Measurements from ENCODE around the gene EGLN3. TPM values are rescaled to one million over a fixed set of nuclear protein-coding genes. Genes with fewer than 3 reads are reported as not detected.

The EGLN3 gene
- total and polyA plus RNA-seq, 10 of the 15 experiments (the other 5 are each of a cell fraction or from before 2014, with no cell fraction given): 0.42 to 8.1 (median 2.0) TPM

DNA sequence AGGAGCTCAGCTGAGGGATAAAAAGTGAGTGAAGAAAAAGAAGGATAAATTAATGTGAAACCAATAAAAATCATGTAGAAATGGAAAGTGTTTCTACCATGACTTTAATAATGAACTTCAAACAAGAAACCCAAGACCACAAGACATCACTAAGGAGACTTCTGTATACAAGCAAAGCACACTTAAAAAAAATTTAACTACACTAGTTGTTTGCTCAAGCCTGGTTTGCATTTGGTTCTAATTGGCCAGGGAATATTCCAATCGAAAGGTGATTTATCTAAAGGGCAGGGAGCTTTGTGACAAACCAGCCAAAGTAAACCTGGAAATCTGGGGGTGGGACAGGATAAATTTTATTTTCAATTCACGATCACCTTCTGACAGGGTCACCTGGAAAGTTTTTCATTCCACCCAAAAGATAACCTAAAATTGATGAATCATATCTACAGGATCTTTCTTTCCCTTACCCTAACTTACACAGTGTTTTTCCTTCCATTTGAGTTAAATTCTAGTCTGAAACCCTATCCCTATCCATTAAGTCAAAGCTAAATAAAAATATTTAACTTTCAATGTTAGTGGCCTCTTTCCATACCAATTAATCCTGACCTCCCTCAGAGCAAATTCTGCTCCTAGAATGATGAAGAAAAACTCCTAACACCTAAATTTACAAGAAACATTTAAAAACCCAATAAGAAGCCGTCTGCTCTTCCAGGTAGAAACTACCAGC, 2.6 kb downstream of the EGLN3 start:
- no peak overlapping the region for H2AFZ ChIP-seq (ENCODE audit: control insufficient read depth, low read depth, low read length)
- ATAC-seq: no peak
- TF ChIP-seq, protein P1, sequence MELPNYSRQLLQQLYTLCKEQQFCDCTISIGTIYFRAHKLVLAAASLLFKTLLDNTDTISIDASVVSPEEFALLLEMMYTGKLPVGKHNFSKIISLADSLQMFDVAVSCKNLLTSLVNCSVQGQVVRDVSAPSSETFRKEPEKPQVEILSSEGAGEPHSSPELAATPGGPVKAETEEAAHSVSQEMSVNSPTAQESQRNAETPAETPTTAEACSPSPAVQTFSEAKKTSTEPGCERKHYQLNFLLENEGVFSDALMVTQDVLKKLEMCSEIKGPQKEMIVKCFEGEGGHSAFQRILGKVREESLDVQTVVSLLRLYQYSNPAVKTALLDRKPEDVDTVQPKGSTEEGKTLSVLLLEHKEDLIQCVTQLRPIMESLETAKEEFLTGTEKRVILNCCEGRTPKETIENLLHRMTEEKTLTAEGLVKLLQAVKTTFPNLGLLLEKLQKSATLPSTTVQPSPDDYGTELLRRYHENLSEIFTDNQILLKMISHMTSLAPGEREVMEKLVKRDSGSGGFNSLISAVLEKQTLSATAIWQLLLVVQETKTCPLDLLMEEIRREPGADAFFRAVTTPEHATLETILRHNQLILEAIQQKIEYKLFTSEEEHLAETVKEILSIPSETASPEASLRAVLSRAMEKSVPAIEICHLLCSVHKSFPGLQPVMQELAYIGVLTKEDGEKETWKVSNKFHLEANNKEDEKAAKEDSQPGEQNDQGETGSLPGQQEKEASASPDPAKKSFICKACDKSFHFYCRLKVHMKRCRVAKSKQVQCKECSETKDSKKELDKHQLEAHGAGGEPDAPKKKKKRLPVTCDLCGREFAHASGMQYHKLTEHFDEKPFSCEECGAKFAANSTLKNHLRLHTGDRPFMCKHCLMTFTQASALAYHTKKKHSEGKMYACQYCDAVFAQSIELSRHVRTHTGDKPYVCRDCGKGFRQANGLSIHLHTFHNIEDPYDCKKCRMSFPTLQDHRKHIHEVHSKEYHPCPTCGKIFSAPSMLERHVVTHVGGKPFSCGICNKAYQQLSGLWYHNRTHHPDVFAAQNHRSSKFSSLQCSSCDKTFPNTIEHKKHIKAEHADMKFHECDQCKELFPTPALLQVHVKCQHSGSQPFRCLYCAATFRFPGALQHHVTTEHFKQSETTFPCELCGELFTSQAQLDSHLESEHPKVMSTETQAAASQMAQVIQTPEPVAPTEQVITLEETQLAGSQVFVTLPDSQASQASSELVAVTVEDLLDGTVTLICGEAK (IDR thresholded peaks at IDR 0.05; ENCODE audit: borderline replicate concordance): 0 out of 2 replicates have a peak, but pooled peaks have one; percentile 9
- TF ChIP-seq ZNF384 (IDR thresholded peaks at IDR 0.05; ENCODE audit: borderline replicate concordance, low read depth, low read length): no peak
- H3K4me3 ChIP-seq: peak overlapping the region; percentile 69
- DNase-seq (ENCODE audit: low read depth, low spot score): no peak
- no peaks in the 10 kb centered on the region for H3K36me3 ChIP-seq (ENCODE audit: control insufficient read depth in 2 of 2, insufficient read depth in 2 of 2, low read length in 1 of 2)
- no peak overlapping the region for H3K9ac ChIP-seq (ENCODE audit: control insufficient read depth, insufficient read depth, low read length)
- BruUV-seq (replicated peaks): no TSS peak
- H4K20me1 ChIP-seq (ENCODE audit: control insufficient read depth, insufficient read depth): no peaks in the 10 kb centered on the region
- H3K27ac ChIP-seq (ENCODE audit: control insufficient read depth, insufficient read depth): no peak overlapping the region
- RAD21 ChIA-PET (ENCODE audit: unreplicated experiment): interaction anchor here (0.7 to 8.5 kb wide), 17 partner anchors 10 to 280 kb away, joined by 3 to 168 read pairs (median 5); no protein-coding TSS in a partner anchor
- in situ Hi-C loops (cut with MboI) (no loop called here), intact Hi-C loops (cut with micrococcal nuclease; ENCODE audit: unreplicated experiment) (no loop called here)
- CTCF ChIA-PET: interaction anchor here (0.5 to 9.1 kb wide), 19 partner anchors 9 to 989 kb away, joined by 3 to 176 read pairs (median 6); no protein-coding TSS in a partner anchor
- H3K9me3 ChIP-seq (replicated peaks; ENCODE audit: control insufficient read depth, insufficient read depth, low read length): no peaks in the 10 kb centered on the region; the same call in 1 of the 3 replicates
- H3K4me1 ChIP-seq (ENCODE audit: control insufficient read depth, insufficient read depth, low read length): peaks cover 5% of the 10 kb centered on the region; the same call in 1 of the 2 replicates
- SMC1A ChIA-PET (ENCODE audit: uncharacterized antibody, unreplicated experiment): interaction anchor here (0.6 to 9.0 kb wide), 28 partner anchors 10 to 437 kb away, joined by 3 to 184 read pairs (median 7); no protein-coding TSS in a partner anchor
- no peak overlapping the region for H3K4me2 ChIP-seq (ENCODE audit: control insufficient read depth, insufficient read depth)
- POLR2A ChIA-PET: interaction anchor here (0.9 to 2.1 kb wide), 5 partner anchors 12 to 99 kb away, joined by 3 to 11 read pairs (median 4); no protein-coding TSS in a partner anchor
- H3K79me2 ChIP-seq (ENCODE audit: control insufficient read depth, insufficient read depth, low read length): peaks cover 1% of the 10 kb centered on the region
- 3% methylated on average over 3 of the region's 3 CpGs for WGBS (ENCODE audit: insufficient coverage, insufficient replicate concordance, low lambda C conversion rate, missing lambda C conversion rate)
- no peak for FAIRE-seq
- H3K27me3 ChIP-seq (replicated peaks in 1 of 2; ENCODE audit: control insufficient read depth in 2 of 2, insufficient read depth in 2 of 2, low read length in 1 of 2): peaks cover 0 to 8% of the 10 kb centered on the region in 2 experiments; a peak in 2 of 4 replicates

Data from GM12878 (cell line).